ENCODE measurements around the gene ARHGAP36.

ARHGAP36 gene

DNA sequence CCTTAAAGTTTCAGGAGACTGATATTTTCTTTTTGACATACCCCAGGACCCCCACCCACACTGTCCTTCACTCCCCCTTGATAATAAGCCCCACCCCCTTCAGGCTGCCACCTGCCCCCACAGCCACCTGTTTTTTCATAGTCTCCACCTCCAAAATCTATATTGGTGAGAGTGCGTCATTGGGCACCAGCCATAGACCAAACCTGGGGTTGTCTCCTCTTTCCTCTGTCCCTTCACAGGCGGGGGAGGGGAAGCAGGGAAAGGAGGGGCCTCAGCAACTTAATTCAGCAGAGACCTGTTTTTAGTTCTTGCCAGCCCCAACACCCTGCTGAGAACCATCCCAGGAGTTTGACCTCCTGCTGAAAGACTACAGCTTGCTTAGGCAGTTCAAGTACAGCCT, 1.1 kb downstream of the ARHGAP36 start:
- no peak for ATAC-seq
- TF ChIP-seq, protein P1, sequence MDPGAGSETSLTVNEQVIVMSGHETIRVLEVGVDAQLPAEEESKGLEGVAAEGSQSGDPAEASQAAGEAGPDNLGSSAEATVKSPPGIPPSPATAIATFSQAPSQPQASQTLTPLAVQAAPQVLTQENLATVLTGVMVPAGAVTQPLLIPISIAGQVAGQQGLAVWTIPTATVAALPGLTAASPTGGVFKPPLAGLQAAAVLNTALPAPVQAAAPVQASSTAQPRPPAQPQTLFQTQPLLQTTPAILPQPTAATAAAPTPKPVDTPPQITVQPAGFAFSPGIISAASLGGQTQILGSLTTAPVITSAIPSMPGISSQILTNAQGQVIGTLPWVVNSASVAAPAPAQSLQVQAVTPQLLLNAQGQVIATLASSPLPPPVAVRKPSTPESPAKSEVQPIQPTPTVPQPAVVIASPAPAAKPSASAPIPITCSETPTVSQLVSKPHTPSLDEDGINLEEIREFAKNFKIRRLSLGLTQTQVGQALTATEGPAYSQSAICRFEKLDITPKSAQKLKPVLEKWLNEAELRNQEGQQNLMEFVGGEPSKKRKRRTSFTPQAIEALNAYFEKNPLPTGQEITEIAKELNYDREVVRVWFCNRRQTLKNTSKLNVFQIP (CRISPR knock-in tag; IDR thresholded peaks at IDR 0.05; ENCODE audit: borderline replicate concordance, low read depth) = no peak
- TF ChIP-seq, protein P2, sequence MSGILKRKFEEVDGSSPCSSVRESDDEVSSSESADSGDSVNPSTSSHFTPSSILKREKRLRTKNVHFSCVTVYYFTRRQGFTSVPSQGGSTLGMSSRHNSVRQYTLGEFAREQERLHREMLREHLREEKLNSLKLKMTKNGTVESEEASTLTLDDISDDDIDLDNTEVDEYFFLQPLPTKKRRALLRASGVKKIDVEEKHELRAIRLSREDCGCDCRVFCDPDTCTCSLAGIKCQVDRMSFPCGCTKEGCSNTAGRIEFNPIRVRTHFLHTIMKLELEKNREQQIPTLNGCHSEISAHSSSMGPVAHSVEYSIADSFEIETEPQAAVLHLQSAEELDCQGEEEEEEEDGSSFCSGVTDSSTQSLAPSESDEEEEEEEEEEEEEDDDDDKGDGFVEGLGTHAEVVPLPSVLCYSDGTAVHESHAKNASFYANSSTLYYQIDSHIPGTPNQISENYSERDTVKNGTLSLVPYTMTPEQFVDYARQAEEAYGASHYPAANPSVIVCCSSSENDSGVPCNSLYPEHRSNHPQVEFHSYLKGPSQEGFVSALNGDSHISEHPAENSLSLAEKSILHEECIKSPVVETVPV (CRISPR knock-in tag; IDR thresholded peaks at IDR 0.05) = no peak
- TF ChIP-seq TOX (CRISPR knock-in tag; IDR thresholded peaks at IDR 0.05; ENCODE audit: borderline replicate concordance) = no peak
- TF ChIP-seq, protein P3, sequence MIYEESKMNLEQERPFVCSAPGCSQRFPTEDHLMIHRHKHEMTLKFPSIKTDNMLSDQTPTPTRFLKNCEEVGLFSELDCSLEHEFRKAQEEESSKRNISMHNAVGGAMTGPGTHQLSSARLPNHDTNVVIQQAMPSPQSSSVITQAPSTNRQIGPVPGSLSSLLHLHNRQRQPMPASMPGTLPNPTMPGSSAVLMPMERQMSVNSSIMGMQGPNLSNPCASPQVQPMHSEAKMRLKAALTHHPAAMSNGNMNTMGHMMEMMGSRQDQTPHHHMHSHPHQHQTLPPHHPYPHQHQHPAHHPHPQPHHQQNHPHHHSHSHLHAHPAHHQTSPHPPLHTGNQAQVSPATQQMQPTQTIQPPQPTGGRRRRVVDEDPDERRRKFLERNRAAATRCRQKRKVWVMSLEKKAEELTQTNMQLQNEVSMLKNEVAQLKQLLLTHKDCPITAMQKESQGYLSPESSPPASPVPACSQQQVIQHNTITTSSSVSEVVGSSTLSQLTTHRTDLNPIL (CRISPR knock-in tag; IDR thresholded peaks at IDR 0.05; ENCODE audit: low read depth) = no peak
- no peak for TF ChIP-seq ZFP30 (CRISPR knock-in tag; IDR thresholded peaks at IDR 0.05)
- no peak for TF ChIP-seq ZFP3 (CRISPR knock-in tag; IDR thresholded peaks at IDR 0.05)
- TF ChIP-seq OSR1 (CRISPR knock-in tag; IDR thresholded peaks at IDR 0.05) = no peak
- TF ChIP-seq ARNTL (CRISPR knock-in tag; IDR thresholded peaks at IDR 0.05; ENCODE audit: borderline replicate concordance, low read depth) = no peak
- TF ChIP-seq ZNF565 (CRISPR knock-in tag; conservative IDR thresholded peaks at IDR 0.05; ENCODE audit: low read depth) = no peak
- no peak for TF ChIP-seq ESRRG (CRISPR knock-in tag; IDR thresholded peaks at IDR 0.05)
- no peak for TF ChIP-seq ZNF70 (CRISPR knock-in tag; IDR thresholded peaks at IDR 0.05)
- TF ChIP-seq ZC3H10 (CRISPR knock-in tag; IDR thresholded peaks at IDR 0.05) = no peak
- TF ChIP-seq, protein P4, sequence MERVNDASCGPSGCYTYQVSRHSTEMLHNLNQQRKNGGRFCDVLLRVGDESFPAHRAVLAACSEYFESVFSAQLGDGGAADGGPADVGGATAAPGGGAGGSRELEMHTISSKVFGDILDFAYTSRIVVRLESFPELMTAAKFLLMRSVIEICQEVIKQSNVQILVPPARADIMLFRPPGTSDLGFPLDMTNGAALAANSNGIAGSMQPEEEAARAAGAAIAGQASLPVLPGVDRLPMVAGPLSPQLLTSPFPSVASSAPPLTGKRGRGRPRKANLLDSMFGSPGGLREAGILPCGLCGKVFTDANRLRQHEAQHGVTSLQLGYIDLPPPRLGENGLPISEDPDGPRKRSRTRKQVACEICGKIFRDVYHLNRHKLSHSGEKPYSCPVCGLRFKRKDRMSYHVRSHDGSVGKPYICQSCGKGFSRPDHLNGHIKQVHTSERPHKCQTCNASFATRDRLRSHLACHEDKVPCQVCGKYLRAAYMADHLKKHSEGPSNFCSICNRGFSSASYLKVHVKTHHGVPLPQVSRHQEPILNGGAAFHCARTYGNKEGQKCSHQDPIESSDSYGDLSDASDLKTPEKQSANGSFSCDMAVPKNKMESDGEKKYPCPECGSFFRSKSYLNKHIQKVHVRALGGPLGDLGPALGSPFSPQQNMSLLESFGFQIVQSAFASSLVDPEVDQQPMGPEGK (CRISPR knock-in tag; IDR thresholded peaks at IDR 0.05; ENCODE audit: borderline replicate concordance) = no peak
- TF ChIP-seq, protein P5, sequence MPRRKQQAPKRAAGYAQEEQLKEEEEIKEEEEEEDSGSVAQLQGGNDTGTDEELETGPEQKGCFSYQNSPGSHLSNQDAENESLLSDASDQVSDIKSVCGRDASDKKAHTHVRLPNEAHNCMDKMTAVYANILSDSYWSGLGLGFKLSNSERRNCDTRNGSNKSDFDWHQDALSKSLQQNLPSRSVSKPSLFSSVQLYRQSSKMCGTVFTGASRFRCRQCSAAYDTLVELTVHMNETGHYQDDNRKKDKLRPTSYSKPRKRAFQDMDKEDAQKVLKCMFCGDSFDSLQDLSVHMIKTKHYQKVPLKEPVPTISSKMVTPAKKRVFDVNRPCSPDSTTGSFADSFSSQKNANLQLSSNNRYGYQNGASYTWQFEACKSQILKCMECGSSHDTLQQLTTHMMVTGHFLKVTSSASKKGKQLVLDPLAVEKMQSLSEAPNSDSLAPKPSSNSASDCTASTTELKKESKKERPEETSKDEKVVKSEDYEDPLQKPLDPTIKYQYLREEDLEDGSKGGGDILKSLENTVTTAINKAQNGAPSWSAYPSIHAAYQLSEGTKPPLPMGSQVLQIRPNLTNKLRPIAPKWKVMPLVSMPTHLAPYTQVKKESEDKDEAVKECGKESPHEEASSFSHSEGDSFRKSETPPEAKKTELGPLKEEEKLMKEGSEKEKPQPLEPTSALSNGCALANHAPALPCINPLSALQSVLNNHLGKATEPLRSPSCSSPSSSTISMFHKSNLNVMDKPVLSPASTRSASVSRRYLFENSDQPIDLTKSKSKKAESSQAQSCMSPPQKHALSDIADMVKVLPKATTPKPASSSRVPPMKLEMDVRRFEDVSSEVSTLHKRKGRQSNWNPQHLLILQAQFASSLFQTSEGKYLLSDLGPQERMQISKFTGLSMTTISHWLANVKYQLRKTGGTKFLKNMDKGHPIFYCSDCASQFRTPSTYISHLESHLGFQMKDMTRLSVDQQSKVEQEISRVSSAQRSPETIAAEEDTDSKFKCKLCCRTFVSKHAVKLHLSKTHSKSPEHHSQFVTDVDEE (CRISPR knock-in tag; IDR thresholded peaks at IDR 0.05) = no peak

DNA sequence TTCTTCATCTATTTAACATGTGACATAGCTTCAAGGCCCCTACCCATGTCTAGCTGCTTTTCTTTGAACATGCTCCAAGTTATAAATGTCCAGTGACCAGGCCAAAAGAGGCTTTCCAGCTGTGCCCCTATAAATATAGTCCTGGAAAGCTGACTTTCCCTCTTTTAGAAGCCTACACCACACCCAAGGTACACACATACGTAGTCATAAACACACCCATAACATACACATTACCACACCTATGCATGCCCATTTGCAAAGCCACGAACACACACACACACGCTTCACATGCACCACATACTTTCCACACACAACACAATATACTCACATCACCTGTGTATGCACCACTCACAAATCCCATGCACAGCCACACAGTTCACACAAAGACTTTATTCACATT, 2.0 kb downstream of the ARHGAP36 start:
- no peak for ATAC-seq
- TF ChIP-seq, protein P5 (CRISPR knock-in tag; IDR thresholded peaks at IDR 0.05) = no peak
- TF ChIP-seq ARNTL (CRISPR knock-in tag; IDR thresholded peaks at IDR 0.05; ENCODE audit: borderline replicate concordance, low read depth) = no peak
- TF ChIP-seq, protein P4 (CRISPR knock-in tag; IDR thresholded peaks at IDR 0.05; ENCODE audit: borderline replicate concordance) = no peak
- TF ChIP-seq, protein P1 (CRISPR knock-in tag; IDR thresholded peaks at IDR 0.05; ENCODE audit: borderline replicate concordance, low read depth) = no peak
- no peak for TF ChIP-seq ZNF565 (CRISPR knock-in tag; conservative IDR thresholded peaks at IDR 0.05; ENCODE audit: low read depth)
- no peak for TF ChIP-seq TCF4 (CRISPR knock-in tag; IDR thresholded peaks at IDR 0.05; ENCODE audit: borderline replicate concordance)
- TF ChIP-seq BACH2 (CRISPR knock-in tag; IDR thresholded peaks at IDR 0.05; ENCODE audit: borderline replicate concordance) = no peak
- TF ChIP-seq CSDC2 (CRISPR knock-in tag; IDR thresholded peaks at IDR 0.05) = no peak
- no peak for TF ChIP-seq SNAI2 (CRISPR knock-in tag; IDR thresholded peaks at IDR 0.05)
- no peak for TF ChIP-seq ZC3H10 (CRISPR knock-in tag; IDR thresholded peaks at IDR 0.05)
- TF ChIP-seq OSR1 (CRISPR knock-in tag; IDR thresholded peaks at IDR 0.05) = no peak
- TF ChIP-seq ZFP30 (CRISPR knock-in tag; IDR thresholded peaks at IDR 0.05) = no peak
- no peak for TF ChIP-seq ZFP3 (CRISPR knock-in tag; IDR thresholded peaks at IDR 0.05)
- TF ChIP-seq, protein P3 (CRISPR knock-in tag; IDR thresholded peaks at IDR 0.05; ENCODE audit: low read depth) = no peak
- no peak for TF ChIP-seq ZNF70 (CRISPR knock-in tag; IDR thresholded peaks at IDR 0.05)
- TF ChIP-seq PPARA (CRISPR knock-in tag; IDR thresholded peaks at IDR 0.05; ENCODE audit: borderline replicate concordance) = no peak
- TF ChIP-seq TOX (CRISPR knock-in tag; IDR thresholded peaks at IDR 0.05; ENCODE audit: borderline replicate concordance) = no peak

All from SK-N-SH treated with all-trans-retinoic acid at 6 μM for 48 hours (cell line).